ENCODE data around the gene LHPP.

- TF ChIP-seq CTCF (conservative IDR thresholded peaks at IDR 0.05; ENCODE audit: low read depth, low read length) (no peak), EZH2phosphoT487 (IDR thresholded peaks at IDR 0.05; ENCODE audit: borderline replicate concordance, low read length) (no peak)
Observed at GRCh38 chr10:124543146-124543545, 81.5 kb downstream of the LHPP start.
